Measurements from ENCODE around the gene ZNF236.

Gene ZNF236

GRCh38 chr18:76844144-76844543 lies 21.8 kb downstream of the ZNF236 start:
- Histone ChIP-seq H3K27ac (ENCODE audit: low read depth, low read length) (no peak overlapping the region), H3K9ac (ENCODE audit: low read length) (no peak overlapping the region), H3K9me3 (ENCODE audit: low read length) (no peaks in the 10 kb centered on the region), H3K36me3 (ENCODE audit: insufficient read depth, low read length) (no peaks in the 10 kb centered on the region), H3K27me3 (ENCODE audit: control insufficient read depth in 1 of 2, insufficient read depth in 2 of 2, low read length in 2 of 2) (no peaks in the 10 kb centered on the region), H3K4me3 (ENCODE audit: low read depth in 1 of 2, low read length in 2 of 2) (no peak overlapping the region), H3K4me1 (ENCODE audit: insufficient read depth, low read length) (peaks cover 7% of the 10 kb centered on the region)

DNA sequence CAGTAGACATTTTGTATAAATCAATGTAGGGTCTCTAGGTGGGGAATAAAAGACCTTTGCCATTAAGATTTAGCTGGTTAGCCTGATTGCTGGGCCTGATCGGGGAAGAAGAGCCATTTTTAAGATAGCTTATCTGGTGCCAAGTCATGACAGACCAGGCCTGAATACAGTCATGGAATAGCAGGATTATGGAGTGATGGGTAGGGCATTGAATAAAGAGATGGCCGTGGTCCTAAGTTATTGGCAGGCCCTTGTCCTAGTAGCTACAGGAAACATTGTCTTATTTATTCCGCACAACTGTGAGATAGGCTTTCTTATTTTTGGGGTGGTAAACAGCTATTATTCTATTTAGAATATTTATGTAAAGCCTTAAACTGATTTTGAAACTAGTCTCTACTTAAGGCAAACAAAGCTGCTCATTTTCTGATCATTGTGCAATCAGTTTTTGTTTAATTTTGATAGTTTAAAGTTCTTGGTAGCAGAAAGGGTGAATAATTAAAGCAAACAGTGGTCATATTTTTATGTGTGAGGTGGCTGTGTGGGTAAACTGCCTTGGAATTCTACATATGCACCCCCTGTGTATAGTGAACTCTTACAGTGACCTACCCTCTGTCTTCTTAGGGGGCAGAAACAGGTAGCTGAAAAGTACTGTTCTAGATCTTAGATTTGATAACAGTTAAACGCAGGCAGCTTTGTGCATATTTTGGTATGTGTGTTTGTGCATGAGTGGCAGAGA lies 22.6 kb downstream of the ZNF236 start:
- Histone ChIP-seq H3K27ac (ENCODE audit: low read depth, low read length) (no peak overlapping the region), H3K9me3 (ENCODE audit: low read length) (no peaks in the 10 kb centered on the region), H3K36me3 (ENCODE audit: insufficient read depth, low read length) (no peaks in the 10 kb centered on the region), H3K9ac (ENCODE audit: low read length) (no peak overlapping the region), H3K4me1 (ENCODE audit: insufficient read depth, low read length) (peaks cover 7% of the 10 kb centered on the region), H3K27me3 (ENCODE audit: control insufficient read depth in 1 of 2, insufficient read depth in 2 of 2, low read length in 2 of 2) (no peaks in the 10 kb centered on the region), H3K4me3 (ENCODE audit: low read depth in 1 of 2, low read length in 2 of 2) (no peak overlapping the region)

DNA sequence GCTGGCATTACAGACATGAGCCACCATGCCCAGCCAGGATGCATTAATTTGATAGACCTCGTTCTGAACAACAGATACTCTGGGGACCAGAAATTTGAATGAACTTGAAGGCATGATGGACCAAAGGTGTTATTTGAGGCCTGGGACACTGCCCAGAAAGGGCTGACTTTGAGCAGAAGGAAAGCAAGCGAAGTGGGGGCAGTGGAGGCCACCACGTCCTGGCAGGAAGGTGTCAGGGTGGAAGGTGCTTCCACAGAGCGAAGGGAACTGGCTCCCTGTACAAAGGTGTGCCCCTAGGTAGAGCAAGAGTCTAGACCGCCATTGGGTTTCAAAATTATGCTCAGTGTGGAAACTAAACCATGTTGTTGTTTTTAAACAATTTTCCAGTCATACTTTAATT lies 23.9 kb downstream of the ZNF236 start:
- Histone ChIP-seq H3K9me3 (ENCODE audit: low read length) (no peaks in the 10 kb centered on the region), H3K4me1 (ENCODE audit: insufficient read depth, low read length) (peaks cover 7% of the 10 kb centered on the region), H3K27me3 (ENCODE audit: control insufficient read depth in 1 of 2, insufficient read depth in 2 of 2, low read length in 2 of 2) (no peaks in the 10 kb centered on the region), H3K4me3 (ENCODE audit: low read depth in 1 of 2, low read length in 2 of 2) (no peak overlapping the region), H3K27ac (ENCODE audit: low read depth, low read length) (no peak overlapping the region), H3K36me3 (ENCODE audit: insufficient read depth, low read length) (no peaks in the 10 kb centered on the region), H3K9ac (ENCODE audit: low read length) (no peak overlapping the region)

- H3K9me3 ChIP-seq (ENCODE audit: low read length): no peaks in the 10 kb centered on the region
- H3K27me3 ChIP-seq (ENCODE audit: control insufficient read depth in 1 of 2, insufficient read depth in 2 of 2, low read length in 2 of 2): no peaks in the 10 kb centered on the region
- H3K4me3 ChIP-seq (ENCODE audit: low read depth in 1 of 2, low read length in 2 of 2): no peak overlapping the region
- H3K9ac ChIP-seq (ENCODE audit: low read length): no peak overlapping the region
- no peak overlapping the region for H3K27ac ChIP-seq (ENCODE audit: low read depth, low read length)
- peaks cover 7% of the 10 kb centered on the region for H3K36me3 ChIP-seq (ENCODE audit: insufficient read depth, low read length)
- H3K4me1 ChIP-seq (ENCODE audit: insufficient read depth, low read length): peaks cover 5% of the 10 kb centered on the region
Measured at GRCh38 chr18:76847916-76848315, 25.6 kb downstream of the ZNF236 start.

GRCh38 chr18:76850112-76850511 lies 27.8 kb downstream of the ZNF236 start:
- Histone ChIP-seq H3K4me3 (ENCODE audit: low read depth in 1 of 2, low read length in 2 of 2) (no peak overlapping the region), H3K9ac (ENCODE audit: low read length) (no peak overlapping the region), H3K27ac (ENCODE audit: low read depth, low read length) (no peak overlapping the region), H3K27me3 (ENCODE audit: control insufficient read depth in 1 of 2, insufficient read depth in 2 of 2, low read length in 2 of 2) (no peaks in the 10 kb centered on the region), H3K9me3 (ENCODE audit: low read length) (no peaks in the 10 kb centered on the region), H3K36me3 (ENCODE audit: insufficient read depth, low read length) (peaks cover 8% of the 10 kb centered on the region), H3K4me1 (ENCODE audit: insufficient read depth, low read length) (peaks cover 3% of the 10 kb centered on the region)

DNA sequence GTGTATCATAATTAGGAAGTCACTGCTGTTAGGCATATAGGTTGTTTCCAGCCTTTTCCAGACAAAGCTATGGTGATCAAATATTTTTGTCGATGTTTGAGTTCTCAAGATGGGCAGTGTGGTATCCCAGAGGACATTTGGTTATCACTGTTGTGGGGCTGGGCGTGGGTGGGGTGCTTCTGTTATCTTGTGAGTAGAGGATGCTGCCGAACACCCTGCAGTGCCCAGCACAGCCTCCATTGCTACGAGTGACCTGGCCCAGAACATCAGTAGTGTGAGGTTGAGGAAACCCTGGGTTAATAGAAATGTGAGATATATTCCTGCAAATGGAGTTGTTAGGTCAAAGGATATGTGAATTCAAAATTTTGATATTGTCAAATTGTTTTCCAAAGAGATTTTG lies 33.2 kb downstream of the ZNF236 start:
- Histone ChIP-seq H3K27me3 (ENCODE audit: control insufficient read depth in 1 of 2, insufficient read depth in 2 of 2, low read length in 2 of 2) (no peaks in the 10 kb centered on the region), H3K9ac (ENCODE audit: low read length) (no peak overlapping the region), H3K36me3 (ENCODE audit: insufficient read depth, low read length) (peaks cover 13% of the 10 kb centered on the region), H3K4me1 (ENCODE audit: insufficient read depth, low read length) (no peaks in the 10 kb centered on the region), H3K27ac (ENCODE audit: low read depth, low read length) (no peak overlapping the region), H3K9me3 (ENCODE audit: low read length) (no peaks in the 10 kb centered on the region), H3K4me3 (ENCODE audit: low read depth in 1 of 2, low read length in 2 of 2) (no peak overlapping the region)

DNA sequence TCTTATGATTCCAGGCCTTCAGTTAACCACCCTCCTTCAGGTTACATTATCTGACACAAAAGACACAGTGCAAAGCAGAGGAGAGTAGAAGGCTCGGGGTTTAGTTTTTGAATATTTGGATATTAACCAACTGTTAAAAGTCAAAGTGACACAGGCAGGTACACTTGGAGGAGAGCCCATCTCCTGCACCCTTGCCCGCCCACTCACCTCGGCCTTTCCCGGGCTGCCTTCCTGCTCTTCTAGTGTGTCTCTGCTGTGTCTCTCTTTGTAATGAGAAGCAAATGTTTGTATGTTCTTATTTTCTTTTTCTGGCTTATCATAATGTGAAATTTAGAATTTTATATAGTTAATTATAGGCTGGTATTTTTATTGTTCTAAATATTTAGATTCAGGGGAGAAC lies 35.1 kb downstream of the ZNF236 start:
- Histone ChIP-seq H3K27me3 (ENCODE audit: control insufficient read depth in 1 of 2, insufficient read depth in 2 of 2, low read length in 2 of 2) (no peaks in the 10 kb centered on the region), H3K36me3 (ENCODE audit: insufficient read depth, low read length) (peaks cover 16% of the 10 kb centered on the region)

GRCh38 chr18:76859474-76860339 lies 37.4 kb downstream of the ZNF236 start:
- H3K4me3 ChIP-seq (ENCODE audit: low read depth in 1 of 2, low read length in 2 of 2): no peak overlapping the region
- no peaks in the 10 kb centered on the region for H3K9me3 ChIP-seq (ENCODE audit: low read length)
- H3K27ac ChIP-seq (ENCODE audit: low read depth, low read length): no peak overlapping the region
- no peaks in the 10 kb centered on the region for H3K4me1 ChIP-seq (ENCODE audit: insufficient read depth, low read length)
- peaks cover 25% of the 10 kb centered on the region for H3K36me3 ChIP-seq (ENCODE audit: insufficient read depth, low read length)
- H3K27me3 ChIP-seq (ENCODE audit: control insufficient read depth in 1 of 2, insufficient read depth in 2 of 2, low read length in 2 of 2): no peaks in the 10 kb centered on the region
- H3K9ac ChIP-seq (ENCODE audit: low read length): no peak overlapping the region

More for the DNA sequence above, 35.1 kb downstream of the ZNF236 start:
- Histone ChIP-seq H3K4me1 (ENCODE audit: insufficient read depth, low read length) (no peaks in the 10 kb centered on the region), H3K4me3 (ENCODE audit: low read depth in 1 of 2, low read length in 2 of 2) (no peak overlapping the region), H3K9ac (ENCODE audit: low read length) (no peak overlapping the region), H3K9me3 (ENCODE audit: low read length) (no peaks in the 10 kb centered on the region), H3K27ac (ENCODE audit: low read depth, low read length) (no peak overlapping the region)

DNA sequence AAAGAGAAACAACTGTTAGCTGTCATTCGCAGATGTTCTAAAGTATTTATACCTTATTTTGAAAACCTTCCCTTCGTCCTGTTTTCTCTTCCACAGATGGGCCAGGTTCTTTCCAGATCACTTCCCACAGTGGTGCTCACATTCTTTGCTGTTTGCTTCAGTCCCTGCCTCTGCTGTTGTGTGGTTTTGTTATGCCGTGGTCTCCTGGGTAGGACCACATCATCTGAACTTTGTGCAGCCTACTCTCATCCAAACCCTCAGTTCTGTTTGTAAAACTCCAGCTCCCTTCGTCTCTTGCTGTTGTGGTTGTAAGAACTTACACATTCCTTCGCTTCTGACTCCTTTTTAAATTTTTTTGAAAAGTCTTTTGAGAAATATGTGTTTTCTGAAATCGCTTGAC lies 38.1 kb downstream of the ZNF236 start:
- no peaks in the 10 kb centered on the region for H3K4me1 ChIP-seq (ENCODE audit: insufficient read depth, low read length)
- no peak overlapping the region for H3K9ac ChIP-seq (ENCODE audit: low read length)
- no peak overlapping the region for H3K27ac ChIP-seq (ENCODE audit: low read depth, low read length)
- H3K27me3 ChIP-seq (ENCODE audit: control insufficient read depth in 1 of 2, insufficient read depth in 2 of 2, low read length in 2 of 2): no peaks in the 10 kb centered on the region
- no peak overlapping the region for H3K4me3 ChIP-seq (ENCODE audit: low read depth in 1 of 2, low read length in 2 of 2)
- H3K9me3 ChIP-seq (ENCODE audit: low read length): no peaks in the 10 kb centered on the region
- peaks cover 25% of the 10 kb centered on the region for H3K36me3 ChIP-seq (ENCODE audit: insufficient read depth, low read length)

DNA sequence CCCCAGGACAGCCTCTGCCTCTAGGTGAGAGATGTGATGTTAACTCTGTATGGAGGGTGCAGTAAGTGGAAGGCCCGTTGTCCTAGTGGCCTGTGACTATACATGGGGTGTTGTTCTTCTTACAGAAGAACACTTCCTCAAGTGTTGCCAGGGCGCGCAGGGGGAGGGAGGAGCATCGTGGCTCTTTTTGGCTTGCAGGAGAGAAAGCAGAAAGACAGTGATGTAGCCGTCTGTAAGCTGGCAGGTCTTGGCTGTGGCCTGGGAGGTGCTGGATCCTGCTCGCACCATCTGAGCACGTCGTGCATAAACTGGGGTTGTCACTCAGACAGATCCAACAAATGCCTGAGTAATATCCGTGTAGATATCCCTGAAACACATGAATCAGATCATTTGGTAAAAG lies 44.3 kb downstream of the ZNF236 start:
- Histone ChIP-seq H3K4me1 (ENCODE audit: insufficient read depth, low read length) (no peaks in the 10 kb centered on the region), H3K9me3 (ENCODE audit: low read length) (no peaks in the 10 kb centered on the region), H3K9ac (ENCODE audit: low read length) (no peak overlapping the region), H3K27me3 (ENCODE audit: control insufficient read depth in 1 of 2, insufficient read depth in 2 of 2, low read length in 2 of 2) (no peaks in the 10 kb centered on the region), H3K27ac (ENCODE audit: low read depth, low read length) (no peak overlapping the region), H3K36me3 (ENCODE audit: insufficient read depth, low read length) (peaks cover 47% of the 10 kb centered on the region), H3K4me3 (ENCODE audit: low read depth in 1 of 2, low read length in 2 of 2) (no peak overlapping the region)

- H3K4me1 ChIP-seq (ENCODE audit: insufficient read depth, low read length): no peaks in the 10 kb centered on the region
- H3K27ac ChIP-seq (ENCODE audit: low read depth, low read length): no peak overlapping the region
- H3K36me3 ChIP-seq (ENCODE audit: insufficient read depth, low read length): peaks cover 46% of the 10 kb centered on the region
- H3K9me3 ChIP-seq (ENCODE audit: low read length): no peaks in the 10 kb centered on the region
- H3K9ac ChIP-seq (ENCODE audit: low read length): no peak overlapping the region
- H3K4me3 ChIP-seq (ENCODE audit: low read depth in 1 of 2, low read length in 2 of 2): no peak overlapping the region
- no peaks in the 10 kb centered on the region for H3K27me3 ChIP-seq (ENCODE audit: control insufficient read depth in 1 of 2, insufficient read depth in 2 of 2, low read length in 2 of 2)
Measured at GRCh38 chr18:76873311-76873710, 51.0 kb downstream of the ZNF236 start.
